Activated T-helper 1 cell treated with anti-CD3 and anti-CD28 coated beads, Interleukin-12 subunit alpha, Interleukin-12 subunit beta, Interleukin-2, Interleukin-4 antibody, amounts not matched to agents 30 ng/mL and 10 ng/mL and 1 ng/mL, durations not matched to agents 14 hours and 24 hours and 36 hours (primary cell): ENCODE results near the gene NDUFA13. TPM values are rescaled to one million over a fixed set of nuclear protein-coding genes. Genes with fewer than 3 reads are reported as not detected.

Experiments
- DNase-seq: peaks from one replicate; pipeline ENCODE4 v3.0.0; 2021; ENCODE audit warnings: low spot score
- H3K27ac Mint-ChIP-seq: one replicate; pipeline ENCODE4 v1.8.0; 2021; ENCODE audit warnings: mild to moderate bottlenecking, mixed read lengths
- H3K27me3 Mint-ChIP-seq: one replicate; pipeline ENCODE4 v1.8.0; 2022; ENCODE audit warnings: mild to moderate bottlenecking, moderate library complexity, mixed read lengths; ENCODE audit not compliant: insufficient read depth
- H3K36me3 Mint-ChIP-seq: one replicate; pipeline ENCODE4 v1.8.0; 2021; ENCODE audit warnings: low read depth, mixed read lengths
- H3K4me1 Mint-ChIP-seq: one replicate; pipeline ENCODE4 v1.8.0; 2021; ENCODE audit warnings: low read depth, mixed read lengths
- H3K4me3 Mint-ChIP-seq: one replicate; pipeline ENCODE4 v1.8.0; 2021; ENCODE audit warnings: mild to moderate bottlenecking, moderate library complexity, mixed read lengths
- H3K9me3 Mint-ChIP-seq: one replicate; pipeline ENCODE4 v1.8.0; 2021; ENCODE audit warnings: mixed read lengths
- intact Hi-C: fragments of 100-400 bp; cut with micrococcal nuclease; formaldehyde crosslinking; loops from one replicate; pipeline ENCODE4 v1.15.1; 2024
- total RNA-seq: library from RNA; stranded (reverse); gene quantifications from 2 replicates; pipeline ENCODE4 v1.2.3, GENCODE V29; 2022

The NDUFA13 gene
- total RNA-seq, 1 donor from 2014 or later: 410 TPM

- intact Hi-C loops: no loop called here
- Mint-ChIP-seq H3K4me3 (no peak overlapping the region), H3K27me3 (no peaks in the 10 kb centered on the region), H3K4me1 (no peaks in the 10 kb centered on the region), H3K9me3 (no peaks in the 10 kb centered on the region), H3K36me3 (peaks cover 37% of the 10 kb centered on the region), H3K27ac (no peak overlapping the region)
- no peak for DNase-seq
These were observed 9.4 kb upstream of the NDUFA13 start for GRCh38 chr19:19506592-19506991.

- Mint-ChIP-seq H3K4me1 (no peaks in the 10 kb centered on the region), H3K9me3 (no peaks in the 10 kb centered on the region), H3K27ac (no peak overlapping the region), H3K27me3 (no peaks in the 10 kb centered on the region), H3K4me3 (no peak overlapping the region), H3K36me3 (peaks cover 30% of the 10 kb centered on the region)
- no peak for DNase-seq
- intact Hi-C loops: no loop called here
These were observed 8.7 kb upstream of the NDUFA13 start for GRCh38 chr19:19507354-19507753.

GRCh38 chr19:19508217-19508616 is 7.8 kb upstream of the NDUFA13 start:
- Mint-ChIP-seq H3K36me3 (peaks cover 22% of the 10 kb centered on the region), H3K4me3 (no peak overlapping the region), H3K9me3 (no peaks in the 10 kb centered on the region), H3K4me1 (no peaks in the 10 kb centered on the region), H3K27me3 (no peaks in the 10 kb centered on the region), H3K27ac (no peak overlapping the region)
- intact Hi-C loops: no loop called here
- no peak for DNase-seq

- no peak overlapping the region for H3K27ac Mint-ChIP-seq
- H3K9me3 Mint-ChIP-seq: no peaks in the 10 kb centered on the region
- intact Hi-C loops: no loop called here
- H3K4me1 Mint-ChIP-seq: no peaks in the 10 kb centered on the region
- H3K27me3 Mint-ChIP-seq: no peaks in the 10 kb centered on the region
- H3K4me3 Mint-ChIP-seq: no peak overlapping the region
- H3K36me3 Mint-ChIP-seq: peaks cover 19% of the 10 kb centered on the region
- no peak for DNase-seq
These were observed 5.6 kb upstream of the NDUFA13 start for GRCh38 chr19:19510432-19510831.

GRCh38 chr19:19513682-19514081 is 2.3 kb upstream of the NDUFA13 start:
- peaks cover 5% of the 10 kb centered on the region for H3K36me3 Mint-ChIP-seq
- DNase-seq: no peak

GRCh38 chr19:19514215-19514657 is 1.8 kb upstream of the NDUFA13 start:
- no peak overlapping the region for H3K27ac Mint-ChIP-seq
- H3K27me3 Mint-ChIP-seq: no peaks in the 10 kb centered on the region
- no peaks in the 10 kb centered on the region for H3K9me3 Mint-ChIP-seq
- intact Hi-C loops: no loop called here
- no peak for DNase-seq
- peak overlapping the region; percentile 61 for H3K4me3 Mint-ChIP-seq
- H3K36me3 Mint-ChIP-seq: peaks cover 8% of the 10 kb centered on the region
- peaks cover 2% of the 10 kb centered on the region for H3K4me1 Mint-ChIP-seq

More at GRCh38 chr19:19513682-19514081, 2.3 kb upstream of the NDUFA13 start:
- Mint-ChIP-seq H3K4me3 (no peak overlapping the region), H3K4me1 (no peaks in the 10 kb centered on the region), H3K27me3 (no peaks in the 10 kb centered on the region), H3K27ac (no peak overlapping the region), H3K9me3 (no peaks in the 10 kb centered on the region)
- intact Hi-C loops: no loop called here

- no peaks in the 10 kb centered on the region for H3K9me3 Mint-ChIP-seq
- peak within 1 kb of the TSS; percentile 92 for H3K4me3 Mint-ChIP-seq
- intact Hi-C loops: no loop called here
- H3K4me1 Mint-ChIP-seq: peaks cover 5% of the 10 kb centered on the region
- no peaks in the 10 kb centered on the region for H3K27me3 Mint-ChIP-seq
- DNase-seq: no peak
- peak within 1 kb of the TSS; percentile 94 for H3K27ac Mint-ChIP-seq
- H3K36me3 Mint-ChIP-seq: peaks cover 14% of the 10 kb centered on the region
These were observed 964 bp upstream of the NDUFA13 start, which contains the start of gene TSSK6 for GRCh38 chr19:19514881-19515641. Gene TSSK6, minus strand, starts transcription at chr19:19515548. Its CDS starts 121 bp downstream, at chr19:19515427.

- Mint-ChIP-seq H3K36me3 (peaks cover 22% of the 10 kb centered on the region), H3K4me3 (peak overlapping the region; percentile 92), H3K9me3 (no peaks in the 10 kb centered on the region), H3K27ac (no peak overlapping the region), H3K4me1 (peaks cover 11% of the 10 kb centered on the region), H3K27me3 (no peaks in the 10 kb centered on the region)
- intact Hi-C loops: no loop called here
- no peak for DNase-seq
These were observed 1.2 kb downstream of the NDUFA13 start for GRCh38 chr19:19517235-19517619.

- Mint-ChIP-seq H3K4me3 (no peak overlapping the region), H3K27ac (no peak overlapping the region), H3K9me3 (no peaks in the 10 kb centered on the region), H3K4me1 (peaks cover 11% of the 10 kb centered on the region), H3K36me3 (peaks cover 19% of the 10 kb centered on the region), H3K27me3 (no peaks in the 10 kb centered on the region)
- DNase-seq: no peak
- intact Hi-C loops: no loop called here
These were observed 5.0 kb downstream of the NDUFA13 start for GRCh38 chr19:19520989-19521388.

- peaks cover 11% of the 10 kb centered on the region for H3K4me1 Mint-ChIP-seq
- no peak overlapping the region for H3K4me3 Mint-ChIP-seq
- H3K27ac Mint-ChIP-seq: no peak overlapping the region
- H3K9me3 Mint-ChIP-seq: no peaks in the 10 kb centered on the region
- peaks cover 19% of the 10 kb centered on the region for H3K36me3 Mint-ChIP-seq
- H3K27me3 Mint-ChIP-seq: no peaks in the 10 kb centered on the region
- intact Hi-C loops: no loop called here
- DNase-seq: no peak
These were observed 7.2 kb downstream of the NDUFA13 start for GRCh38 chr19:19523177-19523576.

- intact Hi-C loops: no loop called here
- H3K4me3 Mint-ChIP-seq: no peak overlapping the region
- peaks cover 10% of the 10 kb centered on the region for H3K4me1 Mint-ChIP-seq
- DNase-seq: no peak
- no peaks in the 10 kb centered on the region for H3K9me3 Mint-ChIP-seq
- H3K27me3 Mint-ChIP-seq: no peaks in the 10 kb centered on the region
- no peak overlapping the region for H3K27ac Mint-ChIP-seq
- peaks cover 18% of the 10 kb centered on the region for H3K36me3 Mint-ChIP-seq
These were observed 8.0 kb downstream of the NDUFA13 start for GRCh38 chr19:19524053-19524452.

- peaks cover 6% of the 10 kb centered on the region for H3K36me3 Mint-ChIP-seq
- H3K4me3 Mint-ChIP-seq: no peak overlapping the region
- H3K27ac Mint-ChIP-seq: no peak overlapping the region
- no peaks in the 10 kb centered on the region for H3K27me3 Mint-ChIP-seq
- peaks cover 3% of the 10 kb centered on the region for H3K4me1 Mint-ChIP-seq
- no peak for DNase-seq
- intact Hi-C loops: no loop called here
- no peaks in the 10 kb centered on the region for H3K9me3 Mint-ChIP-seq
These were observed 9.8 kb downstream of the NDUFA13 start for GRCh38 chr19:19525611-19526380.
